Measurements from ENCODE around the gene PTPN6. TPM values are rescaled to one million over a fixed set of nuclear protein-coding genes. Genes with fewer than 3 reads are reported as not detected.
A peak's percentile ranks its signal among the peaks of the same experiment; 100 is the strongest.

PTPN6 gene
- polyA plus RNA-seq, 1 donor from 2014 or later = not detected

DNA sequence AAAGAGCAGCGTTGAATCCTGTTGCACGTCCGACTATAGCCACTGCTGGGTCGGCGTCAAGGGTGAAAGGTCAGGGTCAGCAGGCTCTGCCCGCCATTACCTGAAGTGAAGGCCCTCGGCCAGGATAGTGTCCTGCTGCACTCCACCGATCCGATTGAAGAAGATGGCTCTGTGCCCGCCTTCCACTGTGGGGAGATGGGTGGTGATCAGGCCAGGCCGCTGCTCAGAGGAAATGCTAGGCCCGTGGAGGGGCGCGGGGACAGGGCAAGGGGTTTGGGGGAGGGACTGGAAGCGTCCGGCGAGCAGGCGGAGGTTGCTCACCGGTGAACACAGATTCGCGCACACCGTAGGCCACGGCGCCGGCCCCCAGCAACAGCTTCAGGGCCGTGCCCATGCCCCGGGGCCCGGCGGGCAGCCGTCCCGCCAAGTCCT is 19.0 kb downstream of the PTPN6 start:
- Histone ChIP-seq H3K9ac (ENCODE audit: low read length) (peak overlapping the region; percentile 93), H3K4me2 (ENCODE audit: low read length) (peak overlapping the region; percentile 97), H3F3A (ENCODE audit: insufficient read depth, low read length, poor library complexity, severe bottlenecking) (no peaks in the 10 kb centered on the region), H3K9me3 (ENCODE audit: low read length) (no peaks in the 10 kb centered on the region), H4K20me1 (ENCODE audit: insufficient read depth) (no peaks in the 10 kb centered on the region), H3K36me3 (ENCODE audit: insufficient read depth, low read length) (no peaks in the 10 kb centered on the region), H3K79me2 (replicated peaks; ENCODE audit: insufficient read depth, low read length) (peaks cover 34% of the 10 kb centered on the region), H3K4me3 (ENCODE audit: low read length) (peak overlapping the region; percentile 99), H3K9me2 (ENCODE audit: insufficient read depth, low read length) (no peaks in the 10 kb centered on the region), H2AFZ (ENCODE audit: low read depth, low read length) (peak overlapping the region; percentile 77), H3K27me3 (ENCODE audit: insufficient read depth, low read depth, low read length) (no peaks in the 10 kb centered on the region), H3K27ac (ENCODE audit: low read length) (peak overlapping the region; percentile 76)
- TF ChIP-seq EP300 (conservative IDR thresholded peaks at IDR 0.05; ENCODE audit: poor library complexity, severe bottlenecking) = no peak
- TF ChIP-seq, protein P1, sequence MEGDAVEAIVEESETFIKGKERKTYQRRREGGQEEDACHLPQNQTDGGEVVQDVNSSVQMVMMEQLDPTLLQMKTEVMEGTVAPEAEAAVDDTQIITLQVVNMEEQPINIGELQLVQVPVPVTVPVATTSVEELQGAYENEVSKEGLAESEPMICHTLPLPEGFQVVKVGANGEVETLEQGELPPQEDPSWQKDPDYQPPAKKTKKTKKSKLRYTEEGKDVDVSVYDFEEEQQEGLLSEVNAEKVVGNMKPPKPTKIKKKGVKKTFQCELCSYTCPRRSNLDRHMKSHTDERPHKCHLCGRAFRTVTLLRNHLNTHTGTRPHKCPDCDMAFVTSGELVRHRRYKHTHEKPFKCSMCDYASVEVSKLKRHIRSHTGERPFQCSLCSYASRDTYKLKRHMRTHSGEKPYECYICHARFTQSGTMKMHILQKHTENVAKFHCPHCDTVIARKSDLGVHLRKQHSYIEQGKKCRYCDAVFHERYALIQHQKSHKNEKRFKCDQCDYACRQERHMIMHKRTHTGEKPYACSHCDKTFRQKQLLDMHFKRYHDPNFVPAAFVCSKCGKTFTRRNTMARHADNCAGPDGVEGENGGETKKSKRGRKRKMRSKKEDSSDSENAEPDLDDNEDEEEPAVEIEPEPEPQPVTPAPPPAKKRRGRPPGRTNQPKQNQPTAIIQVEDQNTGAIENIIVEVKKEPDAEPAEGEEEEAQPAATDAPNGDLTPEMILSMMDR (IDR thresholded peaks at IDR 0.05; ENCODE audit: poor library complexity, severe bottlenecking) = no peak
- TF ChIP-seq EZH2 (IDR thresholded peaks at IDR 0.05; ENCODE audit: borderline replicate concordance, insufficient read depth, low read length, poor library complexity, severe bottlenecking) = no peak
- no peak for TF ChIP-seq TAF1 (IDR thresholded peaks at IDR 0.05; ENCODE audit: low read depth)
- TF ChIP-seq MXI1 (conservative IDR thresholded peaks at IDR 0.05; ENCODE audit: poor library complexity, severe bottlenecking) = no peak
- TF ChIP-seq RAD21 (conservative IDR thresholded peaks at IDR 0.05) = no peak
- no peak for TF ChIP-seq POLR2AphosphoS5 (IDR thresholded peaks at IDR 0.05)
- TF ChIP-seq, protein P2, sequence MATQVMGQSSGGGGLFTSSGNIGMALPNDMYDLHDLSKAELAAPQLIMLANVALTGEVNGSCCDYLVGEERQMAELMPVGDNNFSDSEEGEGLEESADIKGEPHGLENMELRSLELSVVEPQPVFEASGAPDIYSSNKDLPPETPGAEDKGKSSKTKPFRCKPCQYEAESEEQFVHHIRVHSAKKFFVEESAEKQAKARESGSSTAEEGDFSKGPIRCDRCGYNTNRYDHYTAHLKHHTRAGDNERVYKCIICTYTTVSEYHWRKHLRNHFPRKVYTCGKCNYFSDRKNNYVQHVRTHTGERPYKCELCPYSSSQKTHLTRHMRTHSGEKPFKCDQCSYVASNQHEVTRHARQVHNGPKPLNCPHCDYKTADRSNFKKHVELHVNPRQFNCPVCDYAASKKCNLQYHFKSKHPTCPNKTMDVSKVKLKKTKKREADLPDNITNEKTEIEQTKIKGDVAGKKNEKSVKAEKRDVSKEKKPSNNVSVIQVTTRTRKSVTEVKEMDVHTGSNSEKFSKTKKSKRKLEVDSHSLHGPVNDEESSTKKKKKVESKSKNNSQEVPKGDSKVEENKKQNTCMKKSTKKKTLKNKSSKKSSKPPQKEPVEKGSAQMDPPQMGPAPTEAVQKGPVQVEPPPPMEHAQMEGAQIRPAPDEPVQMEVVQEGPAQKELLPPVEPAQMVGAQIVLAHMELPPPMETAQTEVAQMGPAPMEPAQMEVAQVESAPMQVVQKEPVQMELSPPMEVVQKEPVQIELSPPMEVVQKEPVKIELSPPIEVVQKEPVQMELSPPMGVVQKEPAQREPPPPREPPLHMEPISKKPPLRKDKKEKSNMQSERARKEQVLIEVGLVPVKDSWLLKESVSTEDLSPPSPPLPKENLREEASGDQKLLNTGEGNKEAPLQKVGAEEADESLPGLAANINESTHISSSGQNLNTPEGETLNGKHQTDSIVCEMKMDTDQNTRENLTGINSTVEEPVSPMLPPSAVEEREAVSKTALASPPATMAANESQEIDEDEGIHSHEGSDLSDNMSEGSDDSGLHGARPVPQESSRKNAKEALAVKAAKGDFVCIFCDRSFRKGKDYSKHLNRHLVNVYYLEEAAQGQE (IDR thresholded peaks at IDR 0.05; ENCODE audit: borderline replicate concordance) = no peak
- TF ChIP-seq SMC3 (conservative IDR thresholded peaks at IDR 0.05; ENCODE audit: poor library complexity) = no peak

DNA sequence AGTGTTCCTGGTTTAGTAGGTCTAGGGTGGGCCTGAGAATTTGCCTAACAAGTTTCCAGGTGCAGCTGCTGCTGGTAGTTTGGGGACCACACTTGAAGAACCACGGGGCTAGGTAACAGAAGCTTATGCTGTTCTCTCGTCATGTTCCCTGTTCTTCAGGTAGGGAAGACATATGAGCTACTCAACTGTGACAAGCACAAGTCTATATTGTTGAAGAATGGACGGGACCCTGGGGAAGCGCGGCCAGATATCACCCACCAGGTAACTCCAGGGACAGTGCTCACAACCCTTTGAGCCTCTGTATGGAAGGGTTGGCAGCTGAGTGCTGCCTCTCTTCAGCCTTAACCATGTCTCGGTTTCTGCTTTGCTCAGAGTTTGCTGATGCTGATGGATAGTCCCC is 23.0 kb downstream of the PTPN6 start:
- Histone ChIP-seq H3K9ac (ENCODE audit: low read length) (no peak overlapping the region), H3K9me3 (ENCODE audit: low read length) (no peaks in the 10 kb centered on the region), H4K20me1 (ENCODE audit: insufficient read depth) (no peaks in the 10 kb centered on the region), H3K4me3 (ENCODE audit: low read length) (no peak overlapping the region), H3K27me3 (ENCODE audit: insufficient read depth, low read depth, low read length) (no peaks in the 10 kb centered on the region), H3F3A (ENCODE audit: insufficient read depth, low read length, poor library complexity, severe bottlenecking) (no peaks in the 10 kb centered on the region), H3K27ac (ENCODE audit: low read length) (no peak overlapping the region), H2AFZ (ENCODE audit: low read depth, low read length) (no peak overlapping the region), H3K4me2 (ENCODE audit: low read length) (no peak overlapping the region), H3K9me2 (ENCODE audit: insufficient read depth, low read length) (no peaks in the 10 kb centered on the region), H3K36me3 (ENCODE audit: insufficient read depth, low read length) (no peaks in the 10 kb centered on the region), H3K79me2 (replicated peaks; ENCODE audit: insufficient read depth, low read length) (peaks cover 29% of the 10 kb centered on the region)
- no peak for TF ChIP-seq EZH2 (IDR thresholded peaks at IDR 0.05; ENCODE audit: borderline replicate concordance, insufficient read depth, low read length, poor library complexity, severe bottlenecking)
- TF ChIP-seq, protein P1 (IDR thresholded peaks at IDR 0.05; ENCODE audit: poor library complexity, severe bottlenecking) = no peak
- TF ChIP-seq POLR2AphosphoS5 (IDR thresholded peaks at IDR 0.05) = no peak
- no peak for TF ChIP-seq RAD21 (conservative IDR thresholded peaks at IDR 0.05)
- TF ChIP-seq TAF1 (IDR thresholded peaks at IDR 0.05; ENCODE audit: low read depth) = no peak
- no peak for TF ChIP-seq MXI1 (conservative IDR thresholded peaks at IDR 0.05; ENCODE audit: poor library complexity, severe bottlenecking)
- TF ChIP-seq EP300 (conservative IDR thresholded peaks at IDR 0.05; ENCODE audit: poor library complexity, severe bottlenecking) = no peak
- no peak for TF ChIP-seq SMC3 (conservative IDR thresholded peaks at IDR 0.05; ENCODE audit: poor library complexity)
- TF ChIP-seq, protein P2 (IDR thresholded peaks at IDR 0.05; ENCODE audit: borderline replicate concordance) = no peak
